Measurements from ENCODE around the gene GPR180. TPM values are rescaled to one million over a fixed set of nuclear protein-coding genes. Genes with fewer than 3 reads are reported as not detected.

Gene GPR180
- total and polyA plus RNA-seq, 2 of the 13 experiments (the other 11 are each of a cell fraction or from before 2014, with no cell fraction given): not detected

GRCh38 chr13:94683409-94683808, 81.8 kb downstream of the GPR180 start:
- H3K9ac ChIP-seq (ENCODE audit: insufficient read depth, low read depth, low read length): no peak overlapping the region
- ATAC-seq (no peak), FAIRE-seq (no peak), DNase-seq (ENCODE audit: low spot score) (no peak)
- H3K27me3 ChIP-seq (ENCODE audit: control insufficient read depth in 1 of 2, insufficient read depth in 2 of 2, low read length in 2 of 2): peaks cover 0 to 16% of the 10 kb centered on the region in 2 experiments; a peak in 2 of 5 replicates
- ChIA-PET POLR2A (no interaction called here), CTCF (ENCODE audit: low intra/inter-chr PET ratio, low total read pairs) (no interaction called here)
- no peak overlapping the region for H3K4me3 ChIP-seq (replicated peaks in 1 of 3; ENCODE audit: insufficient read depth in 1 of 3, low read depth in 2 of 3, low read length in 3 of 3)
- no peak overlapping the region for H3K27ac ChIP-seq (ENCODE audit: extremely low read length, insufficient read depth, low read length)
- intact Hi-C loops (cut with micrococcal nuclease; ENCODE audit: unreplicated experiment) (no loop called here), in situ Hi-C loops (cut with HindIII; ENCODE audit: extremely low pct_ligation_motif_present, low pct_unique_long_range_greater_than_20kb) (loop anchor here (25.0 kb wide), 1 partner anchor 479 kb away; no protein-coding TSS in a partner anchor)
- no peaks in the 10 kb centered on the region for H3K4me1 ChIP-seq (ENCODE audit: insufficient read depth, low read length)
- H3K36me3 ChIP-seq (replicated peaks in 1 of 2; ENCODE audit: control insufficient read depth in 1 of 2, insufficient read depth in 2 of 2, low read length in 2 of 2): no peaks in the 10 kb centered on the region
- H3K79me2 ChIP-seq (ENCODE audit: insufficient read depth, low read length): no peaks in the 10 kb centered on the region
- 44% methylated on average over 5 of the region's 5 CpGs for WGBS (ENCODE audit: low lambda C conversion rate)
- H3K9me3 ChIP-seq (ENCODE audit: low read length): no peaks in the 10 kb centered on the region
- H3K4me2 ChIP-seq (ENCODE audit: low read depth, low read length): no peak overlapping the region
- H4K20me1 ChIP-seq (ENCODE audit: insufficient read depth, low read length): no peaks in the 10 kb centered on the region
- BruUV-seq (replicated peaks): no TSS peak
- no peak overlapping the region for H2AFZ ChIP-seq (ENCODE audit: low read length)
- TF ChIP-seq ARID3A (IDR thresholded peaks at IDR 0.05; ENCODE audit: low read depth, low read length) (no peak), ZNF414 (CRISPR knock-in tag; IDR thresholded peaks at IDR 0.05) (no peak), BCLAF1 (IDR thresholded peaks at IDR 0.05) (no peak), ZNF563 (CRISPR knock-in tag; IDR thresholded peaks at IDR 0.05) (no peak), ZNF615 (CRISPR knock-in tag; IDR thresholded peaks at IDR 0.05; ENCODE audit: borderline replicate concordance) (no peak), JUNB (CRISPR knock-in tag; IDR thresholded peaks at IDR 0.05; ENCODE audit: borderline replicate concordance) (no peak), ZNF562 (CRISPR knock-in tag; IDR thresholded peaks at IDR 0.05; ENCODE audit: borderline replicate concordance) (no peak), E2F5 (CRISPR knock-in tag; conservative IDR thresholded peaks at IDR 0.05) (no peak), HMG20B (CRISPR knock-in tag; conservative IDR thresholded peaks at IDR 0.05) (no peak), RARA (CRISPR knock-in tag; IDR thresholded peaks at IDR 0.05) (no peak), ZNF101 (CRISPR knock-in tag; IDR thresholded peaks at IDR 0.05; ENCODE audit: borderline replicate concordance, low read depth) (no peak), SKI (IDR thresholded peaks at IDR 0.05; ENCODE audit: partially characterized antibody) (no peak), ZNF75D (CRISPR knock-in tag; IDR thresholded peaks at IDR 0.05; ENCODE audit: borderline replicate concordance) (no peak), ZNF367 (CRISPR knock-in tag; IDR thresholded peaks at IDR 0.05; ENCODE audit: borderline replicate concordance) (no peak), ZNF687 (CRISPR knock-in tag; IDR thresholded peaks at IDR 0.05) (no peak)
